ENCODE results near the gene TENM4.

The TENM4 gene

GRCh38 chr11:79438631-79439409, 2.0 kb downstream of the TENM4 start:
- no peak for TF ChIP-seq CTCF (IDR thresholded peaks at IDR 0.05; ENCODE audit: insufficient read depth, low read length, missing control alignments)
- no peak for DNase-seq (ENCODE audit: low read depth, low spot score)
- ChIA-PET POLR2A (interaction anchor here (0.8 to 1.2 kb wide), 2 partner anchors 24 kb away, joined by 5 to 6 read pairs; no protein-coding TSS in a partner anchor), CTCF (interaction anchor here (0.7 to 2.8 kb wide), 7 partner anchors 11 to 793 kb away, joined by 3 to 22 read pairs (median 5); no protein-coding TSS in a partner anchor)
- H3K4me3 ChIP-seq (ENCODE audit: low read depth, low read length), result peak overlapping the region; percentile 70

GRCh38 chr11:79437981-79438630, 2.7 kb downstream of the TENM4 start:
- POLR2A ChIA-PET, result interaction anchor here (0.8 kb wide), 1 partner anchor 24 kb away, joined by 6 read pairs; no protein-coding TSS in a partner anchor
- no peak for TF ChIP-seq CTCF (IDR thresholded peaks at IDR 0.05; ENCODE audit: insufficient read depth, low read length, missing control alignments)
- CTCF ChIA-PET, result interaction anchor here (0.7 to 2.8 kb wide), 4 partner anchors 22 to 792 kb away, joined by 3 to 22 read pairs (median 6); no protein-coding TSS in a partner anchor
- peak overlapping the region; percentile 70 for H3K4me3 ChIP-seq (ENCODE audit: low read depth, low read length)
- no peak for DNase-seq (ENCODE audit: low read depth, low spot score)

- no peak for TF ChIP-seq CTCF (IDR thresholded peaks at IDR 0.05; ENCODE audit: insufficient read depth, low read length, missing control alignments)
- ChIA-PET POLR2A (no interaction called here), CTCF (interaction anchor here (0.6 to 2.8 kb wide), 5 partner anchors 11 to 306 kb away, joined by 3 to 10 read pairs (median 3); no protein-coding TSS in a partner anchor)
- DNase-seq (ENCODE audit: low read depth, low spot score), result no peak
- peak overlapping the region; percentile 70 for H3K4me3 ChIP-seq (ENCODE audit: low read depth, low read length)
Observed at GRCh38 chr11:79437278-79437980, 3.4 kb downstream of the TENM4 start.

GRCh38 chr11:79436919-79437277, 3.9 kb downstream of the TENM4 start:
- TF ChIP-seq CTCF (IDR thresholded peaks at IDR 0.05; ENCODE audit: insufficient read depth, low read length, missing control alignments), result no peak
- no peak for DNase-seq (ENCODE audit: low read depth, low spot score)
- H3K4me3 ChIP-seq (ENCODE audit: low read depth, low read length), result peak overlapping the region; percentile 70
- CTCF ChIA-PET, result interaction anchor here (0.6 to 2.1 kb wide), 4 partner anchors 11 to 305 kb away, joined by 3 to 7 read pairs (median 3); no protein-coding TSS in a partner anchor
- POLR2A ChIA-PET, result no interaction called here

GRCh38 chr11:79434283-79434682, 6.5 kb downstream of the TENM4 start:
- CTCF ChIA-PET, result no interaction called here

More at GRCh38 chr11:79434283-79434682, 6.5 kb downstream of the TENM4 start:
- POLR2A ChIA-PET, result no interaction called here
- H3K4me3 ChIP-seq (ENCODE audit: low read depth, low read length), result no peak overlapping the region
- DNase-seq (ENCODE audit: low read depth, low spot score), result no peak
- TF ChIP-seq CTCF (IDR thresholded peaks at IDR 0.05; ENCODE audit: insufficient read depth, low read length, missing control alignments), result no peak
